Activated CD4-positive, alpha-beta T cell treated with anti-CD3 and anti-CD28 coated beads, Interleukin-2, amount 10 ng/mL, durations not matched to agents 24 days and 14 days (primary cell): ENCODE results near the gene AGPAT3. TPM values are rescaled to one million over a fixed set of nuclear protein-coding genes. Genes with fewer than 3 reads are reported as not detected.
A peak's percentile ranks its signal among the peaks of the same experiment; 100 is the strongest.

Experiments
- DNase-seq: peaks from one replicate; pipeline ENCODE4 v3.0.0; 2022
- H3K27ac Mint-ChIP-seq: one replicate; pipeline ENCODE4 v1.8.0; 2022; ENCODE audit warnings: mild to moderate bottlenecking, mixed read lengths
- H3K27me3 Mint-ChIP-seq: one replicate; pipeline ENCODE4 v1.8.0; 2022; ENCODE audit warnings: mixed read lengths
- H3K36me3 Mint-ChIP-seq: one replicate; pipeline ENCODE4 v1.8.0; 2022; ENCODE audit warnings: low read depth, mild to moderate bottlenecking, mixed read lengths
- H3K4me1 Mint-ChIP-seq: one replicate; pipeline ENCODE4 v1.8.0; 2021; ENCODE audit warnings: mixed read lengths
- H3K4me3 Mint-ChIP-seq: one replicate; pipeline ENCODE4 v1.8.0; 2022; ENCODE audit warnings: mild to moderate bottlenecking, moderate library complexity, mixed read lengths
- H3K9me3 Mint-ChIP-seq: one replicate; pipeline ENCODE4 v1.8.0; 2021; ENCODE audit warnings: mixed read lengths
- intact Hi-C: fragments of 100-400 bp; cut with micrococcal nuclease; formaldehyde crosslinking; loops from one replicate; pipeline ENCODE4 v1.15.1; 2023
- total RNA-seq: library from RNA; stranded (reverse); gene quantifications from 2 replicates; pipeline ENCODE4 v1.2.3, GENCODE V29; 2022

The AGPAT3 gene
- total RNA-seq, 1 donor from 2014 or later, result 127 TPM

GRCh38 chr21:43916691-43917514 lies 51.9 kb downstream of the AGPAT3 start:
- Mint-ChIP-seq H3K4me3 (peak overlapping the region; percentile 87), H3K4me1 (peaks cover 56% of the 10 kb centered on the region), H3K27ac (peak overlapping the region; percentile 89), H3K9me3 (peaks cover 8% of the 10 kb centered on the region), H3K27me3 (peaks cover 2% of the 10 kb centered on the region), H3K36me3 (peaks cover 29% of the 10 kb centered on the region)
- peak; percentile 90 for DNase-seq
- intact Hi-C loops, result loop anchor here (1.0 to 5.0 kb wide), 4 partner anchors 24 to 105 kb away; no protein-coding TSS in a partner anchor

- peak; percentile 73 for DNase-seq
- Mint-ChIP-seq H3K36me3 (peaks cover 23% of the 10 kb centered on the region), H3K9me3 (peaks cover under 1% of the 10 kb centered on the region), H3K4me1 (peaks cover 57% of the 10 kb centered on the region), H3K27ac (peak overlapping the region; percentile 89), H3K27me3 (peaks cover 2% of the 10 kb centered on the region), H3K4me3 (peak overlapping the region; percentile 87)
- intact Hi-C loops, result loop anchor here (2.0 to 5.0 kb wide), 3 partner anchors 35 to 105 kb away; no protein-coding TSS in a partner anchor
Measured at GRCh38 chr21:43917515-43918384, 52.7 kb downstream of the AGPAT3 start.

- Mint-ChIP-seq H3K4me3 (peak overlapping the region; percentile 87), H3K4me1 (peaks cover 60% of the 10 kb centered on the region), H3K36me3 (peaks cover 19% of the 10 kb centered on the region), H3K27me3 (peaks cover 2% of the 10 kb centered on the region), H3K9me3 (no peaks in the 10 kb centered on the region), H3K27ac (peak overlapping the region; percentile 89)
- intact Hi-C loops, result loop anchor here (5.0 kb wide), 2 partner anchors 36 to 106 kb away; no protein-coding TSS in a partner anchor
- DNase-seq, result no peak
Measured at GRCh38 chr21:43918385-43918947, 53.4 kb downstream of the AGPAT3 start.

- peak overlapping the region; percentile 36 for H3K4me3 Mint-ChIP-seq
- intact Hi-C loops, result loop anchor here (5.0 kb wide), 2 partner anchors 37 to 107 kb away; no protein-coding TSS in a partner anchor
- H3K27ac Mint-ChIP-seq, result no peak overlapping the region
Measured at GRCh38 chr21:43919283-43919682, 54.3 kb downstream of the AGPAT3 start.

GRCh38 chr21:43919871-43920801 lies 55.1 kb downstream of the AGPAT3 start:
- intact Hi-C loops, result loop anchor here (5.0 kb wide), 2 partner anchors 38 to 108 kb away; no protein-coding TSS in a partner anchor
- DNase-seq, result no peak
- no peaks in the 10 kb centered on the region for H3K9me3 Mint-ChIP-seq
- H3K36me3 Mint-ChIP-seq, result peaks cover 19% of the 10 kb centered on the region
- peak overlapping the region; percentile 10 for H3K27ac Mint-ChIP-seq
- no peak overlapping the region for H3K4me3 Mint-ChIP-seq
- peaks cover 57% of the 10 kb centered on the region for H3K4me1 Mint-ChIP-seq
- H3K27me3 Mint-ChIP-seq, result peaks cover 2% of the 10 kb centered on the region

More at GRCh38 chr21:43919283-43919682, 54.3 kb downstream of the AGPAT3 start:
- Mint-ChIP-seq H3K9me3 (no peaks in the 10 kb centered on the region), H3K4me1 (peaks cover 57% of the 10 kb centered on the region), H3K27me3 (peaks cover 2% of the 10 kb centered on the region), H3K36me3 (peaks cover 15% of the 10 kb centered on the region)
- no peak for DNase-seq

- H3K36me3 Mint-ChIP-seq, result peaks cover 17% of the 10 kb centered on the region
- intact Hi-C loops, result no loop called here
- peaks cover 51% of the 10 kb centered on the region for H3K4me1 Mint-ChIP-seq
- peaks cover 2% of the 10 kb centered on the region for H3K27me3 Mint-ChIP-seq
- no peaks in the 10 kb centered on the region for H3K9me3 Mint-ChIP-seq
- peak overlapping the region; percentile 78 for H3K4me3 Mint-ChIP-seq
- peak overlapping the region; percentile 88 for H3K27ac Mint-ChIP-seq
- DNase-seq, result peak; percentile 78
Measured at GRCh38 chr21:43921571-43921978, 56.6 kb downstream of the AGPAT3 start.

- peaks cover 2% of the 10 kb centered on the region for H3K27me3 Mint-ChIP-seq
- peaks cover 17% of the 10 kb centered on the region for H3K36me3 Mint-ChIP-seq
- peak overlapping the region; percentile 88 for H3K27ac Mint-ChIP-seq
- peaks cover 46% of the 10 kb centered on the region for H3K4me1 Mint-ChIP-seq
- DNase-seq, result peak; percentile 73
- intact Hi-C loops, result no loop called here
- no peaks in the 10 kb centered on the region for H3K9me3 Mint-ChIP-seq
- peak overlapping the region; percentile 78 for H3K4me3 Mint-ChIP-seq
Measured at GRCh38 chr21:43921979-43922945, 57.2 kb downstream of the AGPAT3 start.

- Mint-ChIP-seq H3K27me3 (peaks cover 2% of the 10 kb centered on the region), H3K4me1 (peaks cover 41% of the 10 kb centered on the region)
Measured at GRCh38 chr21:43922949-43923348, 57.9 kb downstream of the AGPAT3 start.

GRCh38 chr21:43923391-43923790 lies 58.4 kb downstream of the AGPAT3 start:
- intact Hi-C loops, result no loop called here
- H3K4me3 Mint-ChIP-seq, result no peak overlapping the region
- H3K27me3 Mint-ChIP-seq, result no peaks in the 10 kb centered on the region
- peaks cover 10% of the 10 kb centered on the region for H3K36me3 Mint-ChIP-seq
- DNase-seq, result no peak
- peak overlapping the region; percentile 66 for H3K27ac Mint-ChIP-seq
- H3K9me3 Mint-ChIP-seq, result no peaks in the 10 kb centered on the region
- peaks cover 37% of the 10 kb centered on the region for H3K4me1 Mint-ChIP-seq

More at GRCh38 chr21:43922949-43923348, 57.9 kb downstream of the AGPAT3 start:
- Mint-ChIP-seq H3K9me3 (no peaks in the 10 kb centered on the region), H3K36me3 (peaks cover 13% of the 10 kb centered on the region), H3K27ac (peak overlapping the region; percentile 88), H3K4me3 (no peak overlapping the region)
- intact Hi-C loops, result no loop called here
- DNase-seq, result no peak

GRCh38 chr21:43924421-43925095 lies 59.5 kb downstream of the AGPAT3 start:
- H3K36me3 Mint-ChIP-seq, result peaks cover 16% of the 10 kb centered on the region

GRCh38 chr21:43925096-43925481 lies 60.1 kb downstream of the AGPAT3 start:
- Mint-ChIP-seq H3K9me3 (no peaks in the 10 kb centered on the region), H3K4me1 (peaks cover 26% of the 10 kb centered on the region), H3K36me3 (peaks cover 16% of the 10 kb centered on the region), H3K4me3 (no peak overlapping the region), H3K27ac (no peak overlapping the region), H3K27me3 (no peaks in the 10 kb centered on the region)
- intact Hi-C loops, result no loop called here
- DNase-seq, result no peak

More at GRCh38 chr21:43924421-43925095, 59.5 kb downstream of the AGPAT3 start:
- DNase-seq, result no peak
- Mint-ChIP-seq H3K27ac (no peak overlapping the region), H3K27me3 (no peaks in the 10 kb centered on the region), H3K9me3 (no peaks in the 10 kb centered on the region), H3K4me1 (peaks cover 28% of the 10 kb centered on the region), H3K4me3 (no peak overlapping the region)
- intact Hi-C loops, result no loop called here
